K562 (cell line): ENCODE data around the gene DHDH. TPM values are rescaled to one million over a fixed set of nuclear protein-coding genes. Genes with fewer than 3 reads are reported as not detected.

Experiments
- ARID3B ChIP-seq: fragments of 250-450 bp; sonication (Bioruptor Pico); IDR thresholded peaks from 2 replicates; pipeline ENCODE4 v1.4.0; 2020; ENCODE audit warnings: borderline replicate concordance
- GMEB1 ChIP-seq: fragments of 250-450 bp; sonication (Bioruptor Pico); IDR thresholded peaks from 2 replicates; pipeline ENCODE4 v1.4.0; 2020; ENCODE audit warnings: mild to moderate bottlenecking
- GTF2E2 ChIP-seq: fragments of 200-800 bp; sonication (Bioruptor generic); IDR thresholded peaks from 2 replicates; pipeline ENCODE4 v1.6.1; 2016; ENCODE audit warnings: missing genetic modification characterization, missing compliant biosample characterization
- ILF3 ChIP-seq: fragments of 450-650 bp; IDR thresholded peaks from 2 replicates; pipeline ENCODE4 v1.6.1; 2018; ENCODE audit warnings: antibody characterized with exemption, mild to moderate bottlenecking, moderate library complexity, borderline replicate concordance
- MCM5 ChIP-seq: fragments of 450-650 bp; IDR thresholded peaks from 2 replicates; pipeline ENCODE4 v1.6.1; 2016; ENCODE audit warnings: low read depth
- MYBL2 ChIP-seq, 2 experiments: fragments of 450-650 bp in 1 of 2; sonication (generic) in 1 of 2; formaldehyde crosslinking in 1 of 2; IDR thresholded peaks; 2 replicates each; pipeline versions ENCODE4 v1.6.1 to v1.8.1; 2017 to 2022; ENCODE audit warnings: borderline replicate concordance in 1 of 2, inconsistent platforms in 1 of 2, low read depth in 1 of 2, mild to moderate bottlenecking in 1 of 2, missing genetic modification reagents in 1 of 2, moderate library complexity in 1 of 2
- NFATC3 ChIP-seq: fragments of 450-650 bp; IDR thresholded peaks from 2 replicates; pipeline ENCODE4 v1.6.1; 2017; ENCODE audit warnings: mild to moderate bottlenecking
- NFRKB ChIP-seq: fragments of 450-650 bp; IDR thresholded peaks from 2 replicates; pipeline ENCODE4 v1.6.1; 2016; ENCODE audit warnings: low read depth
- RBFOX2 ChIP-seq: fragments of 200-400 bp; formaldehyde crosslinking; IDR thresholded peaks from 2 replicates; pipeline ENCODE4 v1.6.1; 2017; ENCODE audit warnings: low read depth, mild to moderate bottlenecking, low read length, moderate library complexity
- SMC3 ChIP-seq: conservative IDR thresholded peaks from 2 replicates; pipeline ENCODE4 v1.6.1; 2011; ENCODE audit warnings: low read depth, low read length, improper control_type of control experiment; ENCODE audit not compliant: insufficient read depth
- STAT5A ChIP-seq: IDR thresholded peaks from 2 replicates; pipeline ENCODE4 v1.6.1; 2012; ENCODE audit warnings: low read length, inconsistent platforms, borderline replicate concordance
- ZNF444 ChIP-seq: fragments of 250-450 bp; sonication (Bioruptor Pico); IDR thresholded peaks from 2 replicates; pipeline ENCODE4 v1.4.0; 2020; ENCODE audit warnings: mild to moderate bottlenecking, moderate library complexity
- ZNF696 ChIP-seq: fragments of 250-450 bp; sonication (Bioruptor Pico); conservative IDR thresholded peaks from 2 replicates; pipeline ENCODE4 v1.4.0; 2020; ENCODE audit warnings: mild to moderate bottlenecking, moderate library complexity
- polyA plus RNA-seq, 8 experiments: library from polyadenylated mRNA; depleted of rRNA in 4 of 8; stranded (reverse) in 5 of 8; unstranded in 3 of 8; fragments of >200 nt; fragmentation: Nextera tagmentation in 2 of 8; fragmentation: Illumina TruSeq in 1 of 8; extraction: Ambion mirVana in 2 of 8; extraction: Trizol in 1 of 8; gene quantifications; 2 replicates each; pipeline versions ENCODE4 v1.2.1 to v1.2.3, GENCODE V29; 2011 to 2014; ENCODE audit warnings: inconsistent platforms in 1 of 8, missing spikeins in 1 of 8
- total RNA-seq, 7 experiments: library from RNA; depleted of rRNA in 6 of 7; stranded (reverse); fragments of >200 nt in 6 of 7; fragmentation: Illumina TruSeq in 2 of 7; extraction: Trizol in 2 of 7; gene quantifications; 2 replicates each; pipeline versions ENCODE4 v1.2.1 to v1.2.3, GENCODE V29; 2011 to 2021; ENCODE audit warnings: low replicate concordance in 1 of 7
- TF ChIP-seq, protein P1 (sequence below): fragments of 250-450 bp; sonication (Bioruptor Pico); IDR thresholded peaks from 2 replicates; pipeline ENCODE4 v1.9.0; 2021; ENCODE audit warnings: mild to moderate bottlenecking
- TF ChIP-seq, protein P2 (sequence below): fragments of 450-650 bp; conservative IDR thresholded peaks from 2 replicates; pipeline ENCODE4 v1.6.1; 2016; ENCODE audit warnings: missing genetic modification characterization, low read depth, mild to moderate bottlenecking, missing compliant biosample characterization, moderate library complexity
- TF ChIP-seq, protein P3 (sequence below): fragments of 150-350 bp; conservative IDR thresholded peaks from 2 replicates; pipeline ENCODE4 v1.6.1; 2014; ENCODE audit warnings: low read length
- TF ChIP-seq, protein P4 (sequence below): fragments of 200-400 bp; formaldehyde crosslinking; IDR thresholded peaks from 2 replicates; pipeline ENCODE4 v1.6.1; 2017; ENCODE audit warnings: mild to moderate bottlenecking, low read depth, low read length, moderate library complexity

DHDH gene
- total and polyA plus RNA-seq, 9 of the 15 experiments (the other 6 are each of a cell fraction or from before 2014, with no cell fraction given), result 0.37 to 1.9 (median 0.87) TPM

DNA sequence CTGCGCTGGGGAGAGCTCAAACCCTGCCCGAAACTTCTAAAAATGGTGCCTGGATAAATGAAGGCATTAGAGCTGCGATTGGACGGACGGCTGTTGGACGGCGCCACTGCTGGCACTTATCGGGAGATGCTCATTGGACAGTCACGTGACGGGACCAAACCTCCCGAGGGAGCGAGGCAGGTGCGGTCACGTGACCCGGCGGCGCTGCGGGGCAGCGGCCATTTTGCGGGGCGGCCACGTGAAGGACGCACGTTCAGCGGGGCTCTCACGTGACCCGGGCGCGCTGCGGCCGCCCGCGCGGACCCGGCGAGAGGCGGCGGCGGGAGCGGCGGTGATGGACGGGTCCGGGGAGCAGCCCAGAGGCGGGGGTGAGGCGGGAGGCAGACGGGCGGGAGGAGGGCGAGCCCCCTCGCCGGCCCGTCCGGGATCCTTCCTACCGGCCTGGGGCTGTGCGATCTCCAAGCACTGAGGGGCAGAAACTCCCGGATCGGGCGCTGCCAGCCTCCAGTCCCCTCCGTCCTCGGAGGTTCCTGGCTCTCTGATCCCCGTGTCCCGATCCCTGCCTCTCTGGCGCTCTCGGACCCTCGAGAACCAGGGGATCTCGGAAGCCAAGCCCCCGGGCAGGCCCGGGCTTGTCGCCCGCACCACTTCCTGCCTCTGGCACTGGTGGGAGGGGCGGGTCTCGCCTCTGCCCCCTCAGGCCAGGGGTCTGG, 21.3 kb downstream of the DHDH start, which contains the start of gene BAX (continued):
- TF ChIP-seq MYBL2 (IDR thresholded peaks at IDR 0.05; ENCODE audit: low read depth), result no peak
- no peak for TF ChIP-seq MYBL2 (CRISPR knock-in tag; IDR thresholded peaks at IDR 0.05; ENCODE audit: borderline replicate concordance)
- no peak for TF ChIP-seq ZNF444 (CRISPR knock-in tag)
- TF ChIP-seq GMEB1 (CRISPR knock-in tag), result peak; percentile 98
- TF ChIP-seq RBFOX2, result peak; percentile 86
- no peak for TF ChIP-seq MCM5
- TF ChIP-seq ZNF696 (CRISPR knock-in tag), result no peak
- TF ChIP-seq, protein P1, sequence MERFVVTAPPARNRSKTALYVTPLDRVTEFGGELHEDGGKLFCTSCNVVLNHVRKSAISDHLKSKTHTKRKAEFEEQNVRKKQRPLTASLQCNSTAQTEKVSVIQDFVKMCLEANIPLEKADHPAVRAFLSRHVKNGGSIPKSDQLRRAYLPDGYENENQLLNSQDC (CRISPR knock-in tag), result no peak
- TF ChIP-seq, protein P2, sequence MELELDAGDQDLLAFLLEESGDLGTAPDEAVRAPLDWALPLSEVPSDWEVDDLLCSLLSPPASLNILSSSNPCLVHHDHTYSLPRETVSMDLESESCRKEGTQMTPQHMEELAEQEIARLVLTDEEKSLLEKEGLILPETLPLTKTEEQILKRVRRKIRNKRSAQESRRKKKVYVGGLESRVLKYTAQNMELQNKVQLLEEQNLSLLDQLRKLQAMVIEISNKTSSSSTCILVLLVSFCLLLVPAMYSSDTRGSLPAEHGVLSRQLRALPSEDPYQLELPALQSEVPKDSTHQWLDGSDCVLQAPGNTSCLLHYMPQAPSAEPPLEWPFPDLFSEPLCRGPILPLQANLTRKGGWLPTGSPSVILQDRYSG (tag), result no peak
- no peak; the same call in 1 of the 2 replicates for TF ChIP-seq GTF2E2 (tag)
- no peak for TF ChIP-seq STAT5A
- TF ChIP-seq ILF3, result peak; percentile 98
- TF ChIP-seq NFATC3, result no peak
- TF ChIP-seq, protein P3, sequence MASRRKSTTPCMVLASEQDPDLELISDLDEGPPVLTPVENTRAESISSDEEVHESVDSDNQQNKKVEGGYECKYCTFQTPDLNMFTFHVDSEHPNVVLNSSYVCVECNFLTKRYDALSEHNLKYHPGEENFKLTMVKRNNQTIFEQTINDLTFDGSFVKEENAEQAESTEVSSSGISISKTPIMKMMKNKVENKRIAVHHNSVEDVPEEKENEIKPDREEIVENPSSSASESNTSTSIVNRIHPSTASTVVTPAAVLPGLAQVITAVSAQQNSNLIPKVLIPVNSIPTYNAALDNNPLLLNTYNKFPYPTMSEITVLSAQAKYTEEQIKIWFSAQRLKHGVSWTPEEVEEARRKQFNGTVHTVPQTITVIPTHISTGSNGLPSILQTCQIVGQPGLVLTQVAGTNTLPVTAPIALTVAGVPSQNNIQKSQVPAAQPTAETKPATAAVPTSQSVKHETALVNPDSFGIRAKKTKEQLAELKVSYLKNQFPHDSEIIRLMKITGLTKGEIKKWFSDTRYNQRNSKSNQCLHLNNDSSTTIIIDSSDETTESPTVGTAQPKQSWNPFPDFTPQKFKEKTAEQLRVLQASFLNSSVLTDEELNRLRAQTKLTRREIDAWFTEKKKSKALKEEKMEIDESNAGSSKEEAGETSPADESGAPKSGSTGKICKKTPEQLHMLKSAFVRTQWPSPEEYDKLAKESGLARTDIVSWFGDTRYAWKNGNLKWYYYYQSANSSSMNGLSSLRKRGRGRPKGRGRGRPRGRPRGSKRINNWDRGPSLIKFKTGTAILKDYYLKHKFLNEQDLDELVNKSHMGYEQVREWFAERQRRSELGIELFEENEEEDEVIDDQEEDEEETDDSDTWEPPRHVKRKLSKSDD, result no peak
- no peak for TF ChIP-seq ARID3B (CRISPR knock-in tag)
- no peak for TF ChIP-seq SMC3
- TF ChIP-seq NFRKB, result peak; percentile 65
- TF ChIP-seq, protein P4, sequence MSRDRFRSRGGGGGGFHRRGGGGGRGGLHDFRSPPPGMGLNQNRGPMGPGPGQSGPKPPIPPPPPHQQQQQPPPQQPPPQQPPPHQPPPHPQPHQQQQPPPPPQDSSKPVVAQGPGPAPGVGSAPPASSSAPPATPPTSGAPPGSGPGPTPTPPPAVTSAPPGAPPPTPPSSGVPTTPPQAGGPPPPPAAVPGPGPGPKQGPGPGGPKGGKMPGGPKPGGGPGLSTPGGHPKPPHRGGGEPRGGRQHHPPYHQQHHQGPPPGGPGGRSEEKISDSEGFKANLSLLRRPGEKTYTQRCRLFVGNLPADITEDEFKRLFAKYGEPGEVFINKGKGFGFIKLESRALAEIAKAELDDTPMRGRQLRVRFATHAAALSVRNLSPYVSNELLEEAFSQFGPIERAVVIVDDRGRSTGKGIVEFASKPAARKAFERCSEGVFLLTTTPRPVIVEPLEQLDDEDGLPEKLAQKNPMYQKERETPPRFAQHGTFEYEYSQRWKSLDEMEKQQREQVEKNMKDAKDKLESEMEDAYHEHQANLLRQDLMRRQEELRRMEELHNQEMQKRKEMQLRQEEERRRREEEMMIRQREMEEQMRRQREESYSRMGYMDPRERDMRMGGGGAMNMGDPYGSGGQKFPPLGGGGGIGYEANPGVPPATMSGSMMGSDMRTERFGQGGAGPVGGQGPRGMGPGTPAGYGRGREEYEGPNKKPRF, result no peak
